HepG2 (cell line): ENCODE data around the gene UGGT1. TPM values are rescaled to one million over a fixed set of nuclear protein-coding genes. Genes with fewer than 3 reads are reported as not detected.

Experiments
- ATAC-seq: fragments of 200-7000 bp; cut with Tn5 transposase; 3 replicates; pipeline ENCODE4 v1.9.1; 2020; ENCODE audit warnings: mild to moderate bottlenecking, moderate library complexity
- BruUV-seq: library from RNA; stranded (reverse); fragments of 400-500 nt; replicated peaks from 2 replicates; lab custom pipeline; 2021; lab: Mats Ljungman, UMichigan
- CTCF ChIA-PET: fragments of 300-600 bp; formaldehyde crosslinking; extraction: SDS; loops from one replicate; lab custom pipeline; 2021; ENCODE audit warnings: low total read pairs, inconsistent platforms, low intra/inter-chr PET ratio; lab: Yijun Ruan, JAX
- POLR2A ChIA-PET: fragments of 350-600 bp; sonication (Branson Sonifier 250); formaldehyde crosslinking; loops from one replicate; lab custom pipeline; 2020; ENCODE audit warnings: antibody characterized with exemption, inconsistent platforms; lab: Yijun Ruan, JAX
- DNase-seq: peaks from one replicate; pipeline ENCODE4 v3.0.0-alpha.2; 2015; ENCODE audit warnings: low spot score
- FAIRE-seq: peaks from 3 replicates; lab custom pipeline; 2011; peaks lifted over from hg19 to GRCh38; lab: Jason Lieb, UNC
- H2AFZ ChIP-seq: one replicate; pipeline ENCODE4 v1.6.1; 2011; ENCODE audit warnings: low read length, inconsistent platforms
- H3K27ac ChIP-seq: fragments of 300-600 bp; 3 replicates; pipeline ENCODE4 v1.8.0; 2011; ENCODE audit warnings: mixed run types, mild to moderate bottlenecking, mixed read lengths, low read length, inconsistent platforms; ENCODE audit not compliant: insufficient read depth; ENCODE audit errors: extremely low read length
- H3K27me3 ChIP-seq, 2 experiments: fragments of 200-600 bp in 1 of 2; 2 replicates in 1 of 2; 3 replicates in 1 of 2; pipeline versions ENCODE4 v1.6.0 to v1.8.0; 2011; ENCODE audit warnings: low read length in 2 of 2, mild to moderate bottlenecking in 2 of 2, moderate library complexity in 2 of 2, inconsistent platforms in 1 of 2; ENCODE audit not compliant: insufficient read depth in 2 of 2, control insufficient read depth in 1 of 2
- H3K36me3 ChIP-seq, 2 experiments: fragments of 200-600 bp in 1 of 2; replicated peaks in 1 of 2; 2 replicates in 1 of 2; 3 replicates in 1 of 2; pipeline versions ENCODE4 v1.5.1 to v1.8.0; 2011; ENCODE audit warnings: low read length in 2 of 2, inconsistent platforms in 1 of 2; ENCODE audit not compliant: insufficient read depth in 2 of 2, control insufficient read depth in 1 of 2
- H3K4me1 ChIP-seq: 2 replicates; pipeline ENCODE4 v1.5.1; 2012; ENCODE audit warnings: low read length, inconsistent platforms; ENCODE audit not compliant: insufficient read depth
- H3K4me2 ChIP-seq: 2 replicates; pipeline ENCODE4 v1.6.0; 2011; ENCODE audit warnings: low read depth, low read length, inconsistent platforms
- H3K4me3 ChIP-seq, 3 experiments: fragments of 200-600 bp in 1 of 3; sonication (generic), shearing (Covaris generic) in 1 of 3; replicated peaks in 1 of 3; 2 replicates each; pipeline ENCODE4 v1.5.1; 2011 to 2016; ENCODE audit warnings: low read length in 3 of 3, inconsistent platforms in 2 of 3, low read depth in 2 of 3, mild to moderate bottlenecking in 2 of 3, control low read depth in 1 of 3, mixed read lengths in 1 of 3; ENCODE audit not compliant: insufficient read depth in 1 of 3
- H3K79me2 ChIP-seq: one replicate; pipeline ENCODE4 v1.6.1; 2011; ENCODE audit warnings: low read length, inconsistent platforms; ENCODE audit not compliant: insufficient read depth
- H3K9ac ChIP-seq: 2 replicates; pipeline ENCODE4 v1.6.0; 2011; ENCODE audit warnings: mild to moderate bottlenecking, low read depth, low read length, inconsistent platforms; ENCODE audit not compliant: insufficient read depth
- H3K9me3 ChIP-seq: 2 replicates; pipeline ENCODE4 v1.5.1; 2012; ENCODE audit warnings: mild to moderate bottlenecking, low read length
- H4K20me1 ChIP-seq: 2 replicates; pipeline ENCODE4 v1.6.0; 2011; ENCODE audit warnings: inconsistent platforms, mild to moderate bottlenecking, low read length, moderate library complexity; ENCODE audit not compliant: insufficient read depth
- E2F2 ChIP-seq: sonication (generic); formaldehyde crosslinking; IDR thresholded peaks from 2 replicates; pipeline ENCODE4 v1.4.0; 2020; ENCODE audit warnings: missing genetic modification reagents, borderline replicate concordance
- FIP1L1 ChIP-seq: fragments of 200-400 bp; formaldehyde crosslinking; IDR thresholded peaks from 2 replicates; pipeline ENCODE4 v1.6.1; 2018; ENCODE audit warnings: low read depth, mild to moderate bottlenecking, low read length, moderate library complexity, borderline replicate concordance; ENCODE audit not compliant: insufficient read depth
- HOXA9 ChIP-seq: sonication (generic); formaldehyde crosslinking; IDR thresholded peaks from 2 replicates; pipeline ENCODE4 v1.8.1; 2022; ENCODE audit warnings: missing genetic modification reagents, mild to moderate bottlenecking, moderate library complexity, borderline replicate concordance
- NR2F6 ChIP-seq, 2 experiments: IDR thresholded peaks; 2 replicates each; pipeline ENCODE4 v1.6.1; 2016; ENCODE audit warnings: antibody characterized with exemption in 1 of 2, mild to moderate bottlenecking in 1 of 2
- PHB2 ChIP-seq: fragments of 450-650 bp; IDR thresholded peaks from 2 replicates; pipeline ENCODE4 v1.6.1; 2018; ENCODE audit not compliant: partially characterized antibody
- POLR2AphosphoS5 ChIP-seq: IDR thresholded peaks from 2 replicates; pipeline ENCODE4 v1.6.1; 2012; ENCODE audit warnings: low read depth, low read length
- SNAPC4 ChIP-seq: sonication (generic); formaldehyde crosslinking; IDR thresholded peaks from 2 replicates; pipeline ENCODE4 v1.4.0; 2020; ENCODE audit warnings: mild to moderate bottlenecking, missing genetic modification reagents
- TAF15 ChIP-seq: fragments of 200-400 bp; formaldehyde crosslinking; IDR thresholded peaks from one replicate; pipeline ENCODE4 v1.6.1; 2018; ENCODE audit warnings: mild to moderate bottlenecking, low read depth, low read length; ENCODE audit not compliant: poor library complexity, severe bottlenecking
- YEATS4 ChIP-seq: sonication (generic); formaldehyde crosslinking; IDR thresholded peaks from 2 replicates; pipeline ENCODE4 v1.4.0; 2020; ENCODE audit warnings: missing genetic modification reagents, borderline replicate concordance
- ZNF292 ChIP-seq: sonication (generic); formaldehyde crosslinking; IDR thresholded peaks from 2 replicates; pipeline ENCODE4 v1.8.1; 2022; ENCODE audit warnings: mild to moderate bottlenecking, low read depth, missing genetic modification reagents, borderline replicate concordance
- WGBS: methylation state at CpG from one replicate; pipeline ENCODE4 v1.1.6; 2017; ENCODE audit warnings: low lambda C conversion rate; 5-methylcytosine and 5-hydroxymethylcytosine counted together
- in situ Hi-C: cut with HindIII; loops from 2 replicates; pipeline ENCODE4 v1.10.0; 2017; ENCODE audit warnings: low pct_unique_long_range_greater_than_20kb; ENCODE audit not compliant: extremely low pct_ligation_motif_present
- intact Hi-C: fragments of 100-400 bp; cut with micrococcal nuclease; formaldehyde crosslinking; loops from one replicate; pipeline ENCODE4 v1.10.0; 2022; ENCODE audit not compliant: unreplicated experiment
- polyA plus RNA-seq, 8 experiments: library from polyadenylated mRNA; depleted of rRNA in 3 of 8; stranded (reverse) in 7 of 8; unstranded in 1 of 8; fragments of >200 nt; fragmentation: Illumina TruSeq in 4 of 8; extraction: Trizol in 4 of 8; gene quantifications; 2 replicates each; pipeline versions ENCODE4 v1.2.1 to v1.2.3, GENCODE V29; 2011 to 2016; ENCODE audit warnings: low read depth in 4 of 8, missing spikeins in 1 of 8, mixed read lengths in 1 of 8; ENCODE audit not compliant: insufficient read depth in 1 of 8
- total RNA-seq, 5 experiments: library from RNA; depleted of rRNA; stranded (reverse); fragments of >200 nt; fragmentation: Illumina TruSeq; extraction: Trizol; gene quantifications; 2 replicates each; pipeline ENCODE4 v1.2.3, GENCODE V29; 2016; ENCODE audit warnings: low read depth in 1 of 5

The UGGT1 gene
- total and polyA plus RNA-seq, 2 of the 13 experiments (the other 11 are each of a cell fraction or from before 2014, with no cell fraction given) = 35.8 to 83.2 TPM

- TF ChIP-seq ZNF292 (CRISPR knock-in tag) (peak; percentile 70; the same call in 1 of the 2 replicates), E2F2 (CRISPR knock-in tag) (0 out of 2 replicates have a peak, but pooled peaks have one; percentile 61), NR2F6 (IDR thresholded peaks at IDR 0.05) (no peak), NR2F6 (CRISPR knock-in tag; IDR thresholded peaks at IDR 0.05) (peak; percentile 70), TAF15 (peak; percentile 75), POLR2AphosphoS5 (peak; percentile 76), YEATS4 (no peak; the same call in 1 of the 2 replicates), FIP1L1 (0 out of 2 replicates have a peak, but pooled peaks have one; percentile 34)
Measured at GRCh38 chr2:128232965-128233789, 142.2 kb downstream of the UGGT1 start (continued).

- BruUV-seq = TSS peak; percentile 83
- H3K79me2 ChIP-seq = no peaks in the 10 kb centered on the region
- H3K4me1 ChIP-seq = peaks cover 38% of the 10 kb centered on the region
- ATAC-seq = peak; percentile 1; the same call in 2 of the 3 replicates
- H3K27me3 ChIP-seq = no peaks in the 10 kb centered on the region
- in situ Hi-C loops = loop anchor here (10.0 kb wide), 1 partner anchor 59 kb away; no protein-coding TSS in a partner anchor
- no peak for DNase-seq
- WGBS = 40% methylated on average over 11 of the region's 11 CpGs
- H3K36me3 ChIP-seq = no peaks in the 10 kb centered on the region
- ChIA-PET POLR2A (interaction anchor here (0.8 to 1.2 kb wide), 3 partner anchors 26 to 55 kb away, joined by 4 to 5 read pairs (median 4); no protein-coding TSS in a partner anchor), CTCF (interaction anchor here (0.7 to 2.2 kb wide), 4 partner anchors 54 to 170 kb away, joined by 3 to 30 read pairs (median 12); no protein-coding TSS in a partner anchor)
- H4K20me1 ChIP-seq = no peaks in the 10 kb centered on the region
- no peak overlapping the region for H3K27ac ChIP-seq
- H3K9ac ChIP-seq = peak overlapping the region; percentile 93
- H3K4me2 ChIP-seq = peak overlapping the region; percentile 89
- H3K4me3 ChIP-seq = peak overlapping the region in 2 of 3 experiments; percentile 71 to 89; a peak in 3 of 6 replicates
- intact Hi-C loops = loop anchor here (1.0 to 5.0 kb wide), 5 partner anchors 37 to 171 kb away; partner anchors contain the start of gene UGGT1
- no peak overlapping the region for H2AFZ ChIP-seq
- H3K9me3 ChIP-seq = no peaks in the 10 kb centered on the region
- FAIRE-seq = no peak
- TF ChIP-seq PHB2 = no peak
- 0 out of 2 replicates have a peak, but pooled peaks have one; percentile 3 for TF ChIP-seq SNAPC4 (CRISPR knock-in tag)
- no peak for TF ChIP-seq HOXA9 (CRISPR knock-in tag)
Measured at GRCh38 chr2:128233790-128234395, 142.9 kb downstream of the UGGT1 start.
